Naive thymus-derived CD4-positive, alpha-beta T cell (primary cell): Measurements from ENCODE around the gene GRAMD1B. TPM values are rescaled to one million over a fixed set of nuclear protein-coding genes. Genes with fewer than 3 reads are reported as not detected.

Experiments
- ATAC-seq: fragments of 150-1000 bp; cut with Tn5 transposase; 2 replicates; pipeline ENCODE4 v1.10.0; 2021; ENCODE audit warnings: mild to moderate bottlenecking, moderate library complexity
- CTCF ChIA-PET: fragments of 350-600 bp; sonication (Branson Sonifier 250); formaldehyde crosslinking; loops from one replicate; lab custom pipeline; 2021; ENCODE audit warnings: antibody characterized with exemption; lab: Charles Lee
- POLR2A ChIA-PET: fragments of 350-600 bp; sonication (Branson Sonifier 250); formaldehyde crosslinking; loops from one replicate; lab custom pipeline; 2021; ENCODE audit warnings: antibody characterized with exemption, inconsistent platforms; lab: Charles Lee
- DNase-seq, 9 donors: peaks; one replicate each; pipeline versions ENCODE4 v3.0.0 to v3.0.0-alpha.2; 2020 to 2022; ENCODE audit warnings: mixed read lengths in 1 of 9
- H3K27ac ChIP-seq: one replicate; pipeline ENCODE4 v1.7.0; 2013; ENCODE audit warnings: mild to moderate bottlenecking, low read depth, low read length, moderate library complexity
- H3K27me3 ChIP-seq, 2 donors: one replicate each; pipeline ENCODE4 v1.7.0; 2013; ENCODE audit warnings: low read length in 2 of 2, mild to moderate bottlenecking in 2 of 2, moderate library complexity in 2 of 2; ENCODE audit not compliant: control insufficient read depth in 2 of 2, insufficient read depth in 2 of 2
- H3K36me3 ChIP-seq, 3 experiments: 1 replicate in 2 of 3; 2 replicates in 1 of 3; pipeline ENCODE4 v1.7.0; 2013; ENCODE audit warnings: low read length in 3 of 3, mild to moderate bottlenecking in 3 of 3, moderate library complexity in 1 of 3; ENCODE audit not compliant: insufficient read depth in 3 of 3, control insufficient read depth in 2 of 3
- H3K4me1 ChIP-seq, 2 donors: one replicate each; pipeline ENCODE4 v1.7.0; 2013; ENCODE audit warnings: low read length in 2 of 2, mild to moderate bottlenecking in 2 of 2, moderate library complexity in 1 of 2; ENCODE audit not compliant: control insufficient read depth in 2 of 2, insufficient read depth in 2 of 2
- H3K4me3 ChIP-seq: 2 replicates; pipeline ENCODE4 v1.7.0; 2013; ENCODE audit warnings: mild to moderate bottlenecking, low read length
- H3K9me3 ChIP-seq, 3 experiments: 1 replicate in 2 of 3; 2 replicates in 1 of 3; pipeline ENCODE4 v1.7.0; 2013; ENCODE audit warnings: low read length in 3 of 3; ENCODE audit not compliant: control insufficient read depth in 2 of 3
- H3K27ac Mint-ChIP-seq, 9 donors: one replicate each; pipeline ENCODE4 v1.8.0; 2020 to 2022; ENCODE audit warnings: mixed read lengths in 9 of 9, mild to moderate bottlenecking in 8 of 9, moderate library complexity in 5 of 9, inconsistent platforms in 2 of 9
- H3K27me3 Mint-ChIP-seq, 5 donors: one replicate each; pipeline ENCODE4 v1.8.0; 2021 to 2022; ENCODE audit warnings: mixed read lengths in 5 of 5, mild to moderate bottlenecking in 1 of 5
- H3K36me3 Mint-ChIP-seq, 5 donors: one replicate each; pipeline ENCODE4 v1.8.0; 2020 to 2022; ENCODE audit warnings: mixed read lengths in 5 of 5, mild to moderate bottlenecking in 3 of 5, inconsistent platforms in 1 of 5
- H3K4me1 Mint-ChIP-seq, 7 donors: one replicate each; pipeline ENCODE4 v1.8.0; 2020 to 2022; ENCODE audit warnings: mixed read lengths in 7 of 7, mild to moderate bottlenecking in 3 of 7, inconsistent platforms in 1 of 7
- H3K4me3 Mint-ChIP-seq, 10 donors: one replicate each; pipeline ENCODE4 v1.8.0; 2020 to 2022; ENCODE audit warnings: mild to moderate bottlenecking in 10 of 10, mixed read lengths in 10 of 10, moderate library complexity in 6 of 10, inconsistent platforms in 2 of 10
- H3K9me3 Mint-ChIP-seq, 11 donors: one replicate each; pipeline ENCODE4 v1.8.0; 2020 to 2022; ENCODE audit warnings: mixed read lengths in 11 of 11, mild to moderate bottlenecking in 4 of 11, inconsistent platforms in 1 of 11, moderate library complexity in 1 of 11
- intact Hi-C, 2 donors: fragments of 100-400 bp; cut with micrococcal nuclease; formaldehyde crosslinking; loops; one replicate each; pipeline ENCODE4 v1.15.1; 2023
- polyA plus RNA-seq, 2 donors: library from polyadenylated mRNA; unstranded; fragments of 300-500 nt; fragmentation: Illumina TruSeq; gene quantifications; one replicate each; pipeline ENCODE4 v1.2.3, GENCODE V29; 2021
- total RNA-seq, 6 experiments: library from RNA in 5 of 6; stranded (reverse) in 5 of 6; gene quantifications; 1 replicate in 5 of 6; 2 replicates in 1 of 6; pipeline ENCODE4 v1.2.3 and lab custom pipeline; 2021 to 2026

The GRAMD1B gene
- total and polyA plus RNA-seq, 7 experiments from 2014 or later, result 1.7 to 88.9 (median 10.0) TPM

- Histone ChIP-seq H3K36me3 (no peaks in the 10 kb centered on the region), H3K4me3 (no peak overlapping the region), H3K4me1 (peaks cover 0 to 7% of the 10 kb centered on the region in 2 donors), H3K9me3 (no peaks in the 10 kb centered on the region), H3K27ac (no peak overlapping the region), H3K27me3 (no peaks in the 10 kb centered on the region)
- POLR2A ChIA-PET, result interaction anchor here (0.8 to 1.2 kb wide), 4 partner anchors 8 to 22 kb away, joined by 3 to 7 read pairs (median 3); no protein-coding TSS in a partner anchor
- no peak for ATAC-seq
- CTCF ChIA-PET, result interaction anchor here (1.1 to 3.1 kb wide), 2 partner anchors 28 to 44 kb away, joined by 5 to 21 read pairs; no protein-coding TSS in a partner anchor
- Mint-ChIP-seq H3K4me1 (peaks cover 9 to 81% (median 28%) of the 10 kb centered on the region in 7 donors), H3K9me3 (peaks cover 0 to 4% (median 0%) of the 10 kb centered on the region in 11 donors), H3K36me3 (peaks cover 0 to 60% (median 6%) of the 10 kb centered on the region in 5 donors), H3K27ac (peak overlapping the region in 1 of 9 donors; percentile 75), H3K27me3 (no peaks in the 10 kb centered on the region), H3K4me3 (peak overlapping the region in 1 of 10 donors; percentile 56)
- intact Hi-C loops, result loop anchor here (1.0 to 10.0 kb wide), 5 partner anchors 28 to 370 kb away; partner anchors contain the start of gene HSPA8 (in 1 of the 2)
- DNase-seq, result no peak
Measured at GRCh38 chr11:123434911-123435310, 4.8 kb downstream of the GRAMD1B start.

- ATAC-seq, result no peak
- Mint-ChIP-seq H3K27me3 (no peaks in the 10 kb centered on the region), H3K4me1 (peaks cover 4 to 87% (median 18%) of the 10 kb centered on the region in 7 donors), H3K4me3 (peak overlapping the region in 1 of 10 donors; percentile 73), H3K36me3 (peaks cover 0 to 64% (median 6%) of the 10 kb centered on the region in 5 donors), H3K9me3 (peaks cover 0 to 4% (median 0%) of the 10 kb centered on the region in 11 donors), H3K27ac (peak overlapping the region in 1 of 9 donors; percentile 89)
- no peaks in the 10 kb centered on the region for H3K9me3 ChIP-seq
- no peak overlapping the region for H3K27ac ChIP-seq
- CTCF ChIA-PET, result interaction anchor here (4.5 kb wide), 1 partner anchor 30 kb away, joined by 20 read pairs; no protein-coding TSS in a partner anchor
- DNase-seq, result no peak
- H3K4me1 ChIP-seq, result no peaks in the 10 kb centered on the region
- POLR2A ChIA-PET, result no interaction called here
- no peak overlapping the region for H3K4me3 ChIP-seq
- intact Hi-C loops, result loop anchor here in 1 of 2 donors (10.0 kb wide), 1 partner anchor 373 kb away; the partner anchor contains the start of gene HSPA8
- no peaks in the 10 kb centered on the region for H3K27me3 ChIP-seq
- H3K36me3 ChIP-seq, result no peaks in the 10 kb centered on the region
Measured at GRCh38 chr11:123437236-123437979, 7.3 kb downstream of the GRAMD1B start.

- Histone ChIP-seq H3K36me3 (no peaks in the 10 kb centered on the region), H3K4me3 (no peak overlapping the region), H3K4me1 (no peaks in the 10 kb centered on the region), H3K9me3 (no peaks in the 10 kb centered on the region), H3K27me3 (no peaks in the 10 kb centered on the region), H3K27ac (no peak overlapping the region)
- Mint-ChIP-seq H3K27me3 (no peaks in the 10 kb centered on the region), H3K9me3 (peaks cover 0 to 4% (median 0%) of the 10 kb centered on the region in 11 donors), H3K27ac (peak overlapping the region in 2 of 9 donors; percentile 69 to 89), H3K36me3 (peaks cover 0 to 62% (median 6%) of the 10 kb centered on the region in 5 donors), H3K4me3 (peak overlapping the region in 2 of 10 donors; percentile 3 to 69), H3K4me1 (peaks cover 0 to 88% (median 13%) of the 10 kb centered on the region in 7 donors)
- DNase-seq (no peak), ATAC-seq (no peak)
- POLR2A ChIA-PET, result no interaction called here
- CTCF ChIA-PET, result interaction anchor here (4.5 kb wide), 1 partner anchor 30 kb away, joined by 20 read pairs; no protein-coding TSS in a partner anchor
- intact Hi-C loops, result loop anchor here in 1 of 2 donors (10.0 kb wide), 1 partner anchor 373 kb away; the partner anchor contains the start of gene HSPA8
Measured at GRCh38 chr11:123438131-123438627, 8.1 kb downstream of the GRAMD1B start.

- Histone ChIP-seq H3K4me1 (no peaks in the 10 kb centered on the region), H3K27ac (no peak overlapping the region), H3K4me3 (no peak overlapping the region), H3K9me3 (no peaks in the 10 kb centered on the region), H3K36me3 (no peaks in the 10 kb centered on the region), H3K27me3 (no peaks in the 10 kb centered on the region)
- Mint-ChIP-seq H3K9me3 (peaks cover 0 to 4% (median 0%) of the 10 kb centered on the region in 11 donors), H3K4me1 (peaks cover 0 to 89% (median 12%) of the 10 kb centered on the region in 7 donors), H3K27me3 (no peaks in the 10 kb centered on the region), H3K4me3 (peak overlapping the region in 1 of 10 donors; percentile 69), H3K36me3 (peaks cover 0 to 58% (median 6%) of the 10 kb centered on the region in 5 donors), H3K27ac (peak overlapping the region in 1 of 9 donors; percentile 89)
- ATAC-seq (no peak), DNase-seq (no peak)
- ChIA-PET CTCF (interaction anchor here (4.5 kb wide), 1 partner anchor 32 kb away, joined by 20 read pairs; no protein-coding TSS in a partner anchor), POLR2A (interaction anchor here (0.6 kb wide), 1 partner anchor 1493 kb away, joined by 3 read pairs; no protein-coding TSS in a partner anchor)
- intact Hi-C loops, result loop anchor here in 1 of 2 donors (10.0 kb wide), 1 partner anchor 375 kb away; the partner anchor contains the start of gene HSPA8
Measured at GRCh38 chr11:123439616-123440015, 9.5 kb downstream of the GRAMD1B start.

- Histone ChIP-seq H3K9me3 (no peaks in the 10 kb centered on the region), H3K27ac (no peak overlapping the region), H3K4me1 (no peaks in the 10 kb centered on the region), H3K27me3 (no peaks in the 10 kb centered on the region), H3K4me3 (no peak overlapping the region), H3K36me3 (no peaks in the 10 kb centered on the region)
- Mint-ChIP-seq H3K27ac (peak overlapping the region in 1 of 9 donors; percentile 77), H3K27me3 (no peaks in the 10 kb centered on the region), H3K9me3 (peaks cover 0 to 3% (median 0%) of the 10 kb centered on the region in 11 donors), H3K4me1 (peaks cover 0 to 86% (median 12%) of the 10 kb centered on the region in 7 donors), H3K36me3 (peaks cover 0 to 58% (median 4%) of the 10 kb centered on the region in 5 donors), H3K4me3 (peak overlapping the region in 1 of 10 donors; percentile 43)
- ChIA-PET CTCF (no interaction called here), POLR2A (interaction anchor here (0.7 kb wide), 1 partner anchor 12 kb away, joined by 3 read pairs; no protein-coding TSS in a partner anchor)
- DNase-seq (no peak), ATAC-seq (no peak)
- intact Hi-C loops, result no loop called here
Measured at GRCh38 chr11:123441161-123441560, 11.1 kb downstream of the GRAMD1B start.

GRCh38 chr11:123443851-123444623 is 14.0 kb downstream of the GRAMD1B start:
- H3K27me3 ChIP-seq, result no peaks in the 10 kb centered on the region
- H3K9me3 ChIP-seq, result no peaks in the 10 kb centered on the region
- H3K36me3 ChIP-seq, result no peaks in the 10 kb centered on the region
- Mint-ChIP-seq H3K27me3 (no peaks in the 10 kb centered on the region), H3K4me1 (peaks cover 0 to 80% (median 4%) of the 10 kb centered on the region in 7 donors), H3K9me3 (no peaks in the 10 kb centered on the region), H3K36me3 (peaks cover 0 to 59% (median 0%) of the 10 kb centered on the region in 5 donors), H3K27ac (no peak overlapping the region), H3K4me3 (no peak overlapping the region)
- H3K27ac ChIP-seq, result no peak overlapping the region
- intact Hi-C loops, result no loop called here
- ATAC-seq (no peak), DNase-seq (no peak)
- H3K4me3 ChIP-seq, result no peak overlapping the region
- ChIA-PET POLR2A (no interaction called here), CTCF (no interaction called here)
- no peaks in the 10 kb centered on the region for H3K4me1 ChIP-seq
